GM12878 (cell line): ENCODE measurements around the gene CTPS1. TPM values are rescaled to one million over a fixed set of nuclear protein-coding genes. Genes with fewer than 3 reads are reported as not detected.

ENCODE experiments used
- ATAC-seq: fragments of 200-7000 bp; cut with Tn5 transposase; 3 replicates; pipeline ENCODE4 v1.9.1; 2020; ENCODE audit warnings: mild to moderate bottlenecking, moderate library complexity
- BruUV-seq: library from RNA; stranded (reverse); fragments of 400-500 nt; replicated peaks from 2 replicates; lab custom pipeline; 2021; lab: Mats Ljungman, UMichigan
- CTCF ChIA-PET: fragments of 300-600 bp; sonication (Branson Sonifier 250); formaldehyde crosslinking; extraction: SDS; loops from one replicate; lab custom pipeline; 2021; ENCODE audit warnings: inconsistent platforms; lab: Yijun Ruan, JAX
- POLR2A ChIA-PET: fragments of 350-600 bp; formaldehyde crosslinking; extraction: SDS; loops from one replicate; lab custom pipeline; 2021; ENCODE audit warnings: inconsistent platforms; lab: Charles Lee
- RAD21 ChIA-PET: fragments of 300-600 bp; sonication (Branson Sonifier 250); formaldehyde crosslinking; loops from one replicate; lab custom pipeline; 2023; ENCODE audit warnings: antibody characterized with exemption; ENCODE audit not compliant: unreplicated experiment; lab: Charles Lee
- SMC1A ChIA-PET: fragments of 300-600 bp; sonication (Branson Sonifier 250); formaldehyde crosslinking; loops from one replicate; lab custom pipeline; 2023; ENCODE audit not compliant: unreplicated experiment, uncharacterized antibody; lab: Charles Lee
- DNase-seq: peaks from one replicate; pipeline ENCODE4 v3.0.0-alpha.2; 2011; ENCODE audit warnings: low read depth, low spot score
- FAIRE-seq: peaks from 3 replicates; lab custom pipeline; 2011; peaks lifted over from hg19 to GRCh38; lab: Jason Lieb, UNC
- H2AFZ ChIP-seq: 2 replicates; pipeline ENCODE4 v1.6.0; 2011; ENCODE audit warnings: low read depth, low read length, control low read depth; ENCODE audit not compliant: control insufficient read depth
- H3K27ac ChIP-seq: 2 replicates; pipeline ENCODE4 v1.5.1; 2011; ENCODE audit warnings: control low read depth; ENCODE audit not compliant: control insufficient read depth, insufficient read depth
- H3K27me3 ChIP-seq, 2 experiments: replicated peaks in 1 of 2; 2 replicates each; pipeline versions ENCODE4 v1.6.0 to v1.6.1; 2011; ENCODE audit warnings: low read length in 1 of 2; ENCODE audit not compliant: control insufficient read depth in 2 of 2, insufficient read depth in 2 of 2
- H3K36me3 ChIP-seq, 2 experiments: 2 replicates each; pipeline ENCODE4 v1.5.1; 2011; ENCODE audit warnings: low read length in 1 of 2; ENCODE audit not compliant: control insufficient read depth in 2 of 2, insufficient read depth in 2 of 2
- H3K4me1 ChIP-seq: 2 replicates; pipeline ENCODE4 v1.6.1; 2011; ENCODE audit warnings: mild to moderate bottlenecking, low read length, moderate library complexity, mixed read lengths; ENCODE audit not compliant: control insufficient read depth, insufficient read depth
- H3K4me2 ChIP-seq: 2 replicates; pipeline ENCODE4 v1.6.0; 2011; ENCODE audit warnings: control low read depth; ENCODE audit not compliant: control insufficient read depth, insufficient read depth
- H3K4me3 ChIP-seq: fragments of 200-600 bp; sonication (generic); 2 replicates; pipeline ENCODE4 v1.5.1; 2016
- H3K79me2 ChIP-seq: 2 replicates; pipeline ENCODE4 v1.6.0; 2011; ENCODE audit warnings: low read length; ENCODE audit not compliant: control insufficient read depth, insufficient read depth
- H3K9ac ChIP-seq: 2 replicates; pipeline ENCODE4 v1.8.0; 2011; ENCODE audit warnings: low read length, control low read depth, mixed read lengths; ENCODE audit not compliant: control insufficient read depth, insufficient read depth
- H3K9me3 ChIP-seq: replicated peaks from 3 replicates; pipeline ENCODE4 v1.5.1; 2011; ENCODE audit warnings: mild to moderate bottlenecking, low read length; ENCODE audit not compliant: control insufficient read depth, insufficient read depth
- H4K20me1 ChIP-seq: 2 replicates; pipeline ENCODE4 v1.6.0; 2011; ENCODE audit not compliant: control insufficient read depth, insufficient read depth
- ATF7 ChIP-seq: fragments of 450-650 bp; IDR thresholded peaks from 2 replicates; pipeline ENCODE4 v1.6.1; 2016; ENCODE audit warnings: low read depth, mild to moderate bottlenecking
- EP300 ChIP-seq, 2 experiments: fragments of 150-350 bp in 1 of 2; IDR thresholded peaks; 2 replicates each; pipeline ENCODE4 v1.6.1; 2011 to 2012; ENCODE audit warnings: low read depth in 2 of 2, low read length in 2 of 2, borderline replicate concordance in 1 of 2, improper control_type of control experiment in 1 of 2, inconsistent platforms in 1 of 2; ENCODE audit not compliant: control insufficient read depth in 1 of 2
- EZH2 ChIP-seq: IDR thresholded peaks from 2 replicates; pipeline ENCODE4 v1.6.1; 2012; ENCODE audit warnings: low read depth, mild to moderate bottlenecking, control low read depth, inconsistent platforms, low read length, borderline replicate concordance; ENCODE audit not compliant: control insufficient read depth
- GATAD2B ChIP-seq: fragments of 450-650 bp; conservative IDR thresholded peaks from 2 replicates; pipeline ENCODE4 v1.6.1; 2017; ENCODE audit warnings: low read depth, mild to moderate bottlenecking, moderate library complexity
- HDAC2 ChIP-seq: fragments of 200-600 bp; sonication (generic); IDR thresholded peaks from 2 replicates; pipeline ENCODE4 v1.6.1; 2017
- IKZF1 ChIP-seq: fragments of 450-650 bp; conservative IDR thresholded peaks from 2 replicates; pipeline ENCODE4 v1.6.1; 2017; ENCODE audit warnings: antibody characterized with exemption, mild to moderate bottlenecking
- KDM1A ChIP-seq: fragments of 200-600 bp; sonication (generic); IDR thresholded peaks from 2 replicates; pipeline ENCODE4 v1.6.1; 2016; ENCODE audit warnings: borderline replicate concordance
- MYB ChIP-seq: fragments of 150-350 bp; IDR thresholded peaks from 2 replicates; pipeline ENCODE4 v1.6.1; 2014; ENCODE audit warnings: mild to moderate bottlenecking, low read depth, low read length, borderline replicate concordance
- PAX8 ChIP-seq: fragments of 450-650 bp; IDR thresholded peaks from 2 replicates; pipeline ENCODE4 v1.6.1; 2017; ENCODE audit warnings: mild to moderate bottlenecking, moderate library complexity
- PBX3 ChIP-seq: IDR thresholded peaks from 2 replicates; pipeline ENCODE4 v1.6.1; 2011; ENCODE audit warnings: mild to moderate bottlenecking, low read depth, low read length, moderate library complexity; ENCODE audit not compliant: insufficient replicate concordance
- RB1 ChIP-seq: fragments of 450-650 bp; formaldehyde crosslinking; IDR thresholded peaks from 2 replicates; pipeline ENCODE4 v1.6.1; 2017; ENCODE audit warnings: mild to moderate bottlenecking, borderline replicate concordance
- SP1 ChIP-seq: IDR thresholded peaks from one replicate; pipeline ENCODE4 v1.6.1; 2011; ENCODE audit warnings: low read depth, low read length
- SUPT20H ChIP-seq: IDR thresholded peaks from 2 replicates; pipeline ENCODE4 v1.6.1; 2011; ENCODE audit warnings: low read depth, mild to moderate bottlenecking, low read length, moderate library complexity, borderline replicate concordance; ENCODE audit not compliant: control insufficient read depth
- TAF1 ChIP-seq: IDR thresholded peaks from 2 replicates; pipeline ENCODE4 v1.6.1; 2011; ENCODE audit warnings: mild to moderate bottlenecking, low read depth, low read length, borderline replicate concordance
- WRNIP1 ChIP-seq: IDR thresholded peaks from 2 replicates; pipeline ENCODE4 v1.6.1; 2011; ENCODE audit warnings: low read depth, low read length, improper control_type of control experiment, borderline replicate concordance
- ZNF217 ChIP-seq: fragments of 450-650 bp; IDR thresholded peaks from 2 replicates; pipeline ENCODE4 v1.6.1; 2017; ENCODE audit warnings: antibody characterized with exemption, mild to moderate bottlenecking
- WGBS: methylation state at CpG from one replicate; pipeline ENCODE4 v1.1.6; 2016; ENCODE audit warnings: low lambda C conversion rate; ENCODE audit not compliant: insufficient replicate concordance, insufficient coverage; ENCODE audit errors: missing lambda C conversion rate; 5-methylcytosine and 5-hydroxymethylcytosine counted together
- in situ Hi-C: fragments of 300-500 bp; cut with MboI; formaldehyde crosslinking; loops from 9 replicates; pipeline ENCODE4 v1.14.3; 2018; ENCODE audit warnings: mixed read lengths
- intact Hi-C: fragments of 100-400 bp; cut with micrococcal nuclease; formaldehyde crosslinking; loops from one replicate; pipeline ENCODE4 v1.14.2; 2022; ENCODE audit not compliant: unreplicated experiment
- polyA plus RNA-seq, 11 experiments: library from polyadenylated mRNA; depleted of rRNA in 4 of 11; unstranded in 6 of 11; stranded (reverse) in 5 of 11; fragments of >200 nt; fragmentation: Nextera tagmentation in 4 of 11; fragmentation: Illumina TruSeq in 1 of 11; extraction: Ambion mirVana in 4 of 11; extraction: Trizol in 1 of 11; gene quantifications; 1 replicate in 1 of 11; 2 replicates in 10 of 11; pipeline versions ENCODE4 v1.2.1 to v1.2.3, GENCODE V29; 2011 to 2016; ENCODE audit warnings: inconsistent platforms in 2 of 11, missing spikeins in 2 of 11, low read depth in 1 of 11
- total RNA-seq, 4 experiments: library from RNA; depleted of rRNA in 3 of 4; stranded (reverse); fragments of >200 nt in 3 of 4; fragmentation: Illumina TruSeq in 1 of 4; extraction: Trizol in 1 of 4; gene quantifications; 2 replicates each; pipeline versions ENCODE4 v1.2.1 to v1.2.3, GENCODE V29; 2013 to 2021
- TF ChIP-seq, protein P1 (sequence below): fragments of 150-350 bp; IDR thresholded peaks from 2 replicates; pipeline ENCODE4 v1.6.1; 2014; ENCODE audit warnings: mild to moderate bottlenecking, low read depth, low read length
- TF ChIP-seq, protein P2 (sequence below): IDR thresholded peaks from 2 replicates; pipeline ENCODE4 v1.6.1; 2011; ENCODE audit warnings: low read depth, mild to moderate bottlenecking, low read length, moderate library complexity, borderline replicate concordance; ENCODE audit errors: extremely low read depth

The CTPS1 gene
- total and polyA plus RNA-seq, 10 of the 15 experiments (the other 5 are each of a cell fraction or from before 2014, with no cell fraction given), result 27.5 to 106 (median 62.8) TPM

GRCh38 chr1:40989066-40989465 lies 9.6 kb downstream of the CTPS1 start:
- Histone ChIP-seq H2AFZ (no peak overlapping the region), H3K79me2 (peaks cover 2% of the 10 kb centered on the region), H4K20me1 (no peaks in the 10 kb centered on the region), H3K27ac (no peak overlapping the region), H3K9me3 (no peaks in the 10 kb centered on the region), H3K4me2 (no peak overlapping the region), H3K9ac (no peak overlapping the region), H3K27me3 (no peaks in the 10 kb centered on the region), H3K36me3 (peaks cover 20 to 24% of the 10 kb centered on the region in 2 experiments), H3K4me1 (no peaks in the 10 kb centered on the region), H3K4me3 (no peak overlapping the region)
- ChIA-PET CTCF (no interaction called here), POLR2A (no interaction called here), RAD21 (no interaction called here), SMC1A (no interaction called here)
- WGBS, result 97% methylated on average over 5 of the region's 5 CpGs
- BruUV-seq, result no TSS peak
- in situ Hi-C loops, result no loop called here
- DNase-seq (no peak), FAIRE-seq (no peak), ATAC-seq (no peak)
- intact Hi-C loops, result no loop called here
- TF ChIP-seq PBX3 (no peak), ATF7 (no peak), HDAC2 (no peak), EZH2 (no peak), KDM1A (no peak), WRNIP1 (no peak), EP300 (IDR thresholded peaks at IDR 0.05; ENCODE audit: borderline replicate concordance in 1 of 2, control insufficient read depth in 1 of 2, low read depth in 2 of 2, low read length in 2 of 2) (no peak), MYB (no peak), RB1 (no peak), PAX8 (no peak), TAF1 (no peak), ZNF217 (no peak), SP1 (no peak), GATAD2B (no peak), SUPT20H (no peak), IKZF1 (no peak)
- TF ChIP-seq, protein P1, sequence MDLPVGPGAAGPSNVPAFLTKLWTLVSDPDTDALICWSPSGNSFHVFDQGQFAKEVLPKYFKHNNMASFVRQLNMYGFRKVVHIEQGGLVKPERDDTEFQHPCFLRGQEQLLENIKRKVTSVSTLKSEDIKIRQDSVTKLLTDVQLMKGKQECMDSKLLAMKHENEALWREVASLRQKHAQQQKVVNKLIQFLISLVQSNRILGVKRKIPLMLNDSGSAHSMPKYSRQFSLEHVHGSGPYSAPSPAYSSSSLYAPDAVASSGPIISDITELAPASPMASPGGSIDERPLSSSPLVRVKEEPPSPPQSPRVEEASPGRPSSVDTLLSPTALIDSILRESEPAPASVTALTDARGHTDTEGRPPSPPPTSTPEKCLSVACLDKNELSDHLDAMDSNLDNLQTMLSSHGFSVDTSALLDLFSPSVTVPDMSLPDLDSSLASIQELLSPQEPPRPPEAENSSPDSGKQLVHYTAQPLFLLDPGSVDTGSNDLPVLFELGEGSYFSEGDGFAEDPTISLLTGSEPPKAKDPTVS, result no peak
- TF ChIP-seq, protein P2, sequence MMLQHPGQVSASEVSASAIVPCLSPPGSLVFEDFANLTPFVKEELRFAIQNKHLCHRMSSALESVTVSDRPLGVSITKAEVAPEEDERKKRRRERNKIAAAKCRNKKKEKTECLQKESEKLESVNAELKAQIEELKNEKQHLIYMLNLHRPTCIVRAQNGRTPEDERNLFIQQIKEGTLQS, result no peak
